WTC11 (cell line): ENCODE data around the gene MRPL32. TPM values are rescaled to one million over a fixed set of nuclear protein-coding genes. Genes with fewer than 3 reads are reported as not detected.

Experiments used
- ATAC-seq: fragments of 200-7000 bp; cut with Tn5 transposase; 2 replicates; pipeline ENCODE4 v1.10.0; 2021; ENCODE audit warnings: mild to moderate bottlenecking, moderate library complexity
- CTCF ChIA-PET: fragments of 300-600 bp; sonication (Branson Sonifier 250); formaldehyde crosslinking; loops from one replicate; lab custom pipeline; 2021; ENCODE audit warnings: antibody characterized with exemption; lab: Charles Lee
- POLR2A ChIA-PET: fragments of 350-600 bp; sonication (Branson Sonifier 250); formaldehyde crosslinking; loops from one replicate; lab custom pipeline; 2021; ENCODE audit warnings: antibody characterized with exemption; lab: Charles Lee
- DNase-seq: peaks from one replicate; pipeline ENCODE4 v3.0.0; 2021; ENCODE audit warnings: low spot score
- H3K27ac Mint-ChIP-seq: 2 replicates; pipeline ENCODE4 v1.8.0; 2021; ENCODE audit warnings: mixed read lengths
- H3K27me3 Mint-ChIP-seq: 2 replicates; pipeline ENCODE4 v1.8.0; 2021; ENCODE audit warnings: low read depth, mild to moderate bottlenecking, moderate library complexity, mixed read lengths
- H3K36me3 Mint-ChIP-seq: 2 replicates; pipeline ENCODE4 v1.8.0; 2021; ENCODE audit warnings: mixed read lengths
- H3K4me1 Mint-ChIP-seq: 2 replicates; pipeline ENCODE4 v1.8.0; 2022; ENCODE audit warnings: mixed read lengths
- H3K4me3 Mint-ChIP-seq: 2 replicates; pipeline ENCODE4 v1.8.0; 2021; ENCODE audit warnings: mild to moderate bottlenecking, moderate library complexity, mixed read lengths
- H3K9me3 Mint-ChIP-seq: 2 replicates; pipeline ENCODE4 v1.8.0; 2021; ENCODE audit warnings: mixed read lengths
- AR ChIP-seq: fragments of 250-450 bp; sonication (Bioruptor Pico); IDR thresholded peaks from 2 replicates; pipeline ENCODE4 v1.9.0; 2021; ENCODE audit warnings: mild to moderate bottlenecking
- ATF3 ChIP-seq: sonication (generic); formaldehyde crosslinking; conservative IDR thresholded peaks from 2 replicates; pipeline ENCODE4 v1.8.1; 2022; ENCODE audit warnings: mild to moderate bottlenecking, missing genetic modification reagents
- ATF6 ChIP-seq: sonication (generic); formaldehyde crosslinking; IDR thresholded peaks from 2 replicates; pipeline ENCODE4 v1.8.1; 2023; ENCODE audit warnings: mild to moderate bottlenecking, missing genetic modification reagents
- CDX4 ChIP-seq: fragments of 250-450 bp; sonication (Bioruptor Pico); IDR thresholded peaks from 2 replicates; pipeline ENCODE4 v1.9.0; 2021; ENCODE audit warnings: moderate library complexity, mild to moderate bottlenecking, inconsistent platforms, borderline replicate concordance
- ERG ChIP-seq: fragments of 250-450 bp; sonication (Bioruptor Pico); IDR thresholded peaks from 2 replicates; pipeline ENCODE4 v1.8.0; 2021; ENCODE audit warnings: mild to moderate bottlenecking
- ESRRA ChIP-seq: sonication (generic); formaldehyde crosslinking; IDR thresholded peaks from 2 replicates; pipeline ENCODE4 v1.8.1; 2022; ENCODE audit warnings: mild to moderate bottlenecking, missing genetic modification reagents, borderline replicate concordance
- FOXP1 ChIP-seq: sonication (generic); formaldehyde crosslinking; IDR thresholded peaks from 2 replicates; pipeline ENCODE4 v1.8.0; 2022; ENCODE audit warnings: missing genetic modification reagents, mild to moderate bottlenecking, moderate library complexity, borderline replicate concordance
- GABPB1 ChIP-seq: sonication (generic); formaldehyde crosslinking; IDR thresholded peaks from 2 replicates; pipeline ENCODE4 v1.8.1; 2023; ENCODE audit warnings: mild to moderate bottlenecking, missing genetic modification reagents
- HMGA2 ChIP-seq: fragments of 250-450 bp; sonication (Bioruptor Pico); IDR thresholded peaks from 2 replicates; pipeline ENCODE4 v1.4.0; 2021; ENCODE audit warnings: mild to moderate bottlenecking, moderate library complexity
- IRF1 ChIP-seq: sonication (generic); formaldehyde crosslinking; IDR thresholded peaks from 2 replicates; pipeline ENCODE4 v1.8.0; 2023; ENCODE audit warnings: missing genetic modification reagents
- JUN ChIP-seq: sonication (generic); formaldehyde crosslinking; IDR thresholded peaks from 2 replicates; pipeline ENCODE4 v1.8.0; 2023; ENCODE audit warnings: mild to moderate bottlenecking, missing genetic modification reagents
- SP1 ChIP-seq: sonication (generic); formaldehyde crosslinking; conservative IDR thresholded peaks from 2 replicates; pipeline ENCODE4 v1.8.1; 2022; ENCODE audit warnings: missing genetic modification reagents
- TP53 ChIP-seq: sonication (generic); formaldehyde crosslinking; IDR thresholded peaks from 2 replicates; pipeline ENCODE4 v1.8.1; 2023; ENCODE audit warnings: mild to moderate bottlenecking, missing genetic modification reagents
- ZMAT4 ChIP-seq: fragments of 250-450 bp; sonication (Bioruptor Pico); IDR thresholded peaks from 2 replicates; pipeline ENCODE4 v1.9.0; 2021; ENCODE audit warnings: mild to moderate bottlenecking
- ZNF138 ChIP-seq: sonication (generic); formaldehyde crosslinking; conservative IDR thresholded peaks from 2 replicates; pipeline ENCODE4 v1.8.1; 2022; ENCODE audit warnings: mild to moderate bottlenecking, moderate library complexity, missing genetic modification reagents
- ZNF396 ChIP-seq: fragments of 250-450 bp; sonication (Bioruptor Pico); IDR thresholded peaks from 2 replicates; pipeline ENCODE4 v1.8.0; 2021; ENCODE audit warnings: mild to moderate bottlenecking, moderate library complexity, borderline replicate concordance
- ZNF532 ChIP-seq: fragments of 250-450 bp; sonication (Bioruptor Pico); IDR thresholded peaks from 2 replicates; pipeline ENCODE4 v1.9.0; 2021; ENCODE audit warnings: mild to moderate bottlenecking, borderline replicate concordance
- total RNA-seq: library from RNA; stranded (reverse); gene quantifications from 3 replicates; pipeline ENCODE4 v1.2.3, GENCODE V29; 2021

MRPL32 gene
- total RNA-seq, 1 experiment from 2014 or later = 84.4 TPM

GRCh38 chr7:42956062-42956461 lies 23.9 kb downstream of the MRPL32 start:
- H3K36me3 Mint-ChIP-seq = peaks cover 34% of the 10 kb centered on the region
- H3K4me3 Mint-ChIP-seq = no peak overlapping the region
- H3K4me1 Mint-ChIP-seq = no peaks in the 10 kb centered on the region
- ChIA-PET CTCF (interaction anchor here (0.9 kb wide), 1 partner anchor 15 kb away, joined by 4 read pairs; no protein-coding TSS in a partner anchor), POLR2A (no interaction called here)
- H3K27ac Mint-ChIP-seq = no peak overlapping the region
- no peak for ATAC-seq
- TF ChIP-seq ZNF396 (CRISPR knock-in tag) = no peak
- TF ChIP-seq ZMAT4 = no peak
- no peak for TF ChIP-seq AR (CRISPR knock-in tag)
- TF ChIP-seq ATF6 (CRISPR knock-in tag) = no peak
- no peak for TF ChIP-seq ZNF138
- TF ChIP-seq ERG (CRISPR knock-in tag) = no peak
- TF ChIP-seq TP53 (CRISPR knock-in tag) = no peak
- TF ChIP-seq HMGA2 = no peak
- TF ChIP-seq ESRRA = no peak
- TF ChIP-seq SP1 (CRISPR knock-in tag) = no peak
- no peak for TF ChIP-seq JUN (CRISPR knock-in tag)
- no peak for TF ChIP-seq IRF1 (CRISPR knock-in tag)
- no peak for TF ChIP-seq ZNF532
- no peak for TF ChIP-seq FOXP1 (CRISPR knock-in tag)
- no peak for TF ChIP-seq CDX4 (CRISPR knock-in tag)
- TF ChIP-seq GABPB1 (CRISPR knock-in tag) = no peak
- TF ChIP-seq ATF3 = no peak
- DNase-seq = no peak
- no peaks in the 10 kb centered on the region for H3K27me3 Mint-ChIP-seq
- peaks cover 48% of the 10 kb centered on the region for H3K9me3 Mint-ChIP-seq
